NCI-H2171 treated with DMSO at 0.1 percent for 48 hours (cell line): Measurements from ENCODE around the gene GMFB.
A peak's percentile ranks its signal among the peaks of the same experiment; 100 is the strongest.
"Not testable (repeated sequence)": the region's sequence is repeated elsewhere in the genome, so short reads cannot be mapped to it uniquely, and the experiment has no call there.

Source experiments
- DNase-seq: peaks from one replicate; lab custom pipeline; 2025; lab: John Stamatoyannopoulos, UW

The GMFB gene

DNA sequence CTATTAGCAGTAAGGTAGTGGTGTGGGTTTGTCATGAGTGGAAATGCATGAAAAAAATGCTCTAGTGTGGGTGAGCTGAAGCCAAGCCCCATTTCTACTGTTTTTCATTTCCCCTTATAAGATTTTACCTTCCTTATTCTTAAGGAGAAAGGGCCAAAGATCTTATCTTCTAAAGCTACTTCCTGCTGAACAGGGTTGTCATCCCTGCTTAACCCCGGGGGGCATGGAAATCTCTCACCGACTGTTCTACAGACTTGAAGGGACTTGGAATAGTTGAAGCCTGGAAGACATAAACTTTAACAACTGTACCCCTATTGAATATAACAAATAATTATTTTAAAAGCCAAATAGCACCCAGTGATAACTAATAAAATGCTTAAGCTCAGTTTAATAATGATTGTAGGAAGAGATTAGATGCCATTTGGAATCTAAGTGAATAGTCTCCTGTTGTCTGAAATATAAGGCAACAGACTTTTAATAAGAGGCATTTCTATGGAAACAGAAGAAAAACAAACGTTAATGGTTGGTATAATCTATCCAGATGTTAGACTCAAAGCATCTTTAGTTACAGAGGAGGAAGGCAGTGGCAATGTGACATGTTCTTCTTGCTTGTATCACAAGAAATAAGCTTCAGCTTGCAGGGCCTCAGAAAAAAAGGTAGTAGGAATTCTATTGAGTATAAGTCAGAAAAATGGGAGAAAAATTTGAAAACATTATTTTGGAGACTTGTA is 1.8 kb upstream of the GMFB start:
- no peak for DNase-seq

DNA sequence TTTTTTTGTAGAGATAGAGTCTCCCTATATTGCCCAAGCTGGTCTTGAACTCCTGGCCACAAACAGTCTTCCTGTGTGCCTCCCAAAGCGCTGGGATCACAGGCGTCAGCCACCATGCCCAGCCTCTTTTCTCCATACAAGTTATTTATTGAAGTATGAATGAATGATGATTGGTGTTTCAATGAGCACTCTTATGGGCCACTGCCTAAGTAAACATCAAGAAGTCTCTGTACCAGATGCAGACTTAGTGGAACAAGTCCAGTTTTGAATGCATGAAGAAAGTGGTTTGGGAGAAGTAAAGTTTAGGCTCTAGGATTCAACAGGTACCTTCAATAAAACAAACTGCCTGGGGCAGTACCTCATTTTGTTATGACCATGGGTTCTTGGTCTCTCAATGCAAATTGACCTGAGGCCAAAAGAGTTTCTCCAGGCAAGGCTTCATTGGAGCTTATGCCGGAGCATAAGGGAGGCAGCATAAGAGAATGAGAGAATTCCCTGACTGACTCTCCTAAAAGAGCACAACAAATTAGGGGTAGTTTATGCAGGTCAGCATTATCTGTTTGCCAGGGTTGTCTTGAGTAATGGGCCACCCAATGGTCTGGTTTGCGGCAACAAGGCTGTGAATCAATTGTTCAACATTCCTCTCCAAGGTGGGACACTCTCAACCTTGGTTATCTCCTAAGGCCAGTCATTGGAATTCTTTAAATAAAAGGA is 1.1 kb upstream of the GMFB start:
- DNase-seq = no peak

DNA sequence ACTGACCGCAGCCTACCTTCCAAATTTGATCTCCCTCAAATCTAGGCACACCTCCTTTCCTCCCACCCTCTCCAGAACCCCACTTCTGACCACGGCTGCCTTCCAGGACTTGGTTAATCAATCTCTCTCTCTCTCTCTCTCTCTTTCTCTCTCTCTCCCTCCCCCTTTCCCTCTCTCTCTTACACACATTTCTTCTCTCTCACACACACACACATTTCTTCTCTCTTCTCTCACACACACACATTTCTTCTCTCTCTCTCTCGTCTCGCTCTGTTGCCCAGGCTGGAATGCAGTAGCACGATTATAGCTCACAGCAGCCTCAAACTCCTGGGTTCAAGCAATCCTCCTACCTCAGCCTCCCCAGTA is 521 bp upstream of the GMFB start:
- DNase-seq = no peak

DNA sequence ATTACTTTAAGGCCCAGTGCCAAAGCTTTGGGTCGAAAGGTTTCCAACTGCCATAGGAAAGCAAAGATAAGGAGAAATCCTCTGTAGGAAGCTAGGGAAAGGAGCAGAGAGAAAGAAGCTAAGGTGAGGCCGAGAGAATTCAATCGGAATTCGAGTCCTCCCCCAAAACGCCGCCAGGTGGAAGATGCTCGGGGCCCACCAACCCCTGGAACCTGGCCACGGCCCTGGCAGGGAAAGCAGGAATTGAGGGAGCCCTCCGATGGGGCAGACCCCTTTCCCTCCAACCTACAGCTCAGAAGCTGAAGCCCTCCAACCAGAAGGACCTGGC is 498 bp downstream of the GMFB start:
- DNase-seq = peak; percentile 58

DNA sequence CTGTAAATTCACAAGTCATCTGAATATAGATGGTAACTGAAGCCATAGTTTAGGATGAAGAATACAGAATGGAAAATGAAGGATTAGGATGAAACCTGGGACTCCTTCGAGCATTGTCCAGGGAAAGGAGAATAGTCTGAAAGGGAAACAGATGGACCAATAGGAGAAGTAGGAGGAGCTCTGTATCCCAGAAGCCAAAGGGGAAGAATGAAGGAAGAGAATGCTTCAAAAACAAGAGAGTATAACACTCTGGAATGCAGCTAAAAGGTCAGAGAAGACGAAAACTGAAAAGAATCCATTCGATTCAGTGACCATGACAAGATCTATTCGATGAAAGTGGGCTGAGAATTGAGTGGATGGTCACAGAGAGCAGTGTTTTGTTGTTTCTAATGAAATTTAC is 1.0 kb downstream of the GMFB start:
- DNase-seq = peak; percentile 17

DNA sequence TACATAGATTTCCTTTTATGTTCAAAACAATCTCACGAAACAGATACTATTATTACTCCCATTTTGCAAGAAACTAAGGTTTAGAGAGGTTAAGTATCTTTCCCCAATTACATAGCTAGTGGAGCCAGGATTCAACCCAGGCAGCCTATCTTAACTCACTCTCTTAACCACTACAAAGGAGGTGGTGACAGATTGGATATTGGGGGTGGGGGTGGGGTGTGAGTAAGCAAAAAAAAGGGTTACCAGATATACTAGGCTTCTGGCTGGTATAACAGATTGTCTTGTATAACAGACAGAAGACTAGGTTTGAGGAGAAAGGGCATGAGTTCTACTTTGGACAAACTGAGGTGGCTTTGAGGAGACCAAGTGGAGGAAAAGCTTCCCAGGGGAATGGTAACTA is 2.1 kb downstream of the GMFB start:
- peak; percentile 24 for DNase-seq

DNA sequence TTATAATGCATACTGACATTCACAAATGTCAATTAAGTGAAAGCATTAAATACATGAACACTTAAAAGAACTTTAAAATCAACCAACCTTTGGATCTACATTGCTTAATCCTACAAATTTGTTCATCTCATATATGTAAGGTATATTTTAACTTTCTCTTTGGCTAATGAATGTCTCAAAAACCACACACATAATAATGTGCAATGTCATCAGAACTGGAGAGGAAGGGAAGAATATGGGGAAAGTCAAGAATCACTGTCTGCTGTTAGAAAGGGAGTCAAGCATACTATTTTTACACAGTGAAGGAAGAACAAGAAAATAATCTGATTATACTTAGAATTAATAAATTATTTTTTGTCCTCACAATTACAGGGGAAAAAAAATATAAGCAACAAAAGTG is 4.9 kb downstream of the GMFB start:
- DNase-seq = no peak

DNA sequence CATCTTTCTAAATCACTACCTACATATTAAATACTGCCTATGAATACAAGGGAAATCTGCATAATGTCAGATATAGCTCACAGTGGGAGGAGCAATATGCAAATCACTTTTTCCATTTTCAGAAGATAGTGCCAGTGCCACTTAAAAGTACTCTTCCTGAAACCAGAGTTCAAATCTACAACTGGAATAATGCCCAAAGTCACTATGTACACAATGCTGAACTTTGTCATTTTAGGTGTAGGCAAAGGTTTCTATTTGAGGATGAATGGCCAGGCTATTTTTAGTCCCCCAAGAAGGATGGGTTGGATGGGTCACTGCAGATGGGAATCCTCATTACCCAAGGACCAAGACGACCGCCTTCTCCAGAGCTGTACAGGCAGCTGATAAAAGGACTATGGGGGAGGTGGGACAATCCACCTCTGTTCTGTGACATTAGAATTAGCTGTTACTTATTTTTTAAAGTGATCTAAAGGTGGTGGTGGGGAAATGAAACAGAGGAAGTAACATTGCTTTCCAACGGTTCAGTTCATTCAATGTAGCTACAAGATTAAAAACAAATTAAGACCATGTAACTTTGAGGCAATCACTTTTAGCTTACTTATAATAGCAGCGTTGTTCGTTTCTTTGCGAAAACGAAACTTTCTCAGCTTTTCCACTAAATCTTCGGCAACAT is 5.6 kb downstream of the GMFB start:
- DNase-seq = no peak

DNA sequence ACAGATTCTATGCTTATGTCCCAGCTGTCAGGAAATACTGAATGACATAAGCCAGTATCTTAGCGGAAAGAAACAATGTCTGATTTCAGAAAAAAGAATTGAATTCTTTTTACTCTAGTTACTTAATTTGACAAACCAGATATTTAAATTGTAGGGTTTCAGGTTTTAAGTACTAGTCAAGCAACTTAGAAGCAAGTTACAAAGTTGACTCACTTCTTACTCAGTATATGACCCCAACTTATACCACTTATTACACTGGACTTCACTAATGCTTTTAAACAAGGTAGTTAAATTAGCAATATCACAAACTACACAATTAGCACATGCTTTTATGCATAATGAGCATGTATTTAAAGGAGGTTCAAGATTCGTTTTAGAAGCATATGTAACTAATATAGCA is 7.1 kb downstream of the GMFB start:
- no peak for DNase-seq

DNA sequence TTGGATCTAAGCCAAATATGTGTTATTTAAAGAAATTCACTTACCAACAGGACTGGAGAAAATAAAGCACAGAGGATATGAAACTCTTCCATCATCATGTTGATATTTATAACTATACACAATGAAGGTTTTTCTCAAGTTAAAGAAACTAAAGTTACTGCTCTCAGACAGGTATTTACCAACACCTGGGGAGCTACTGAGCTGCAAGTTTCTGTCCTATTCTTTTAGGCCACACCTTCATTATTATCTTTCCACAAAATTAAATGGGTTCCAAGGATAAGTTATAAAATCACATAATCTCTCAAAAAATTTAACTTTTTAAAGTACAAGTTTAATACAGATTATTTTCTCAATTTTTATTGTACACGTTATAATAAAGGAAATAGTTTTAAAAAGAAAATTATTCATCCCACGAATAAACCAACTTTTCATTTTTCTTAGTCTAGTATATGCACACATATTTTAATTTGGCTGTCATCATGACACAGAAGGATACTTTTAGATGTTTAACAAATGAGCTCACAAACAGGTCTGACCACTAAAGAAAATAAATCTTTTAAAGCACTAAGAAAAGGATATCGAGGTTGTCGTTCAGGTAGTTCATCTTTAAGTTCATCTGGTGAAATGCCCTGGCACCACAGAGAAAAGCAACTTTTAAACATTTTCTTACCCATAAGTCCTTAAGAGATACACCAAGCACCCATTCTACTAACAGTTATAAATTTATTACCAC is 7.8 kb downstream of the GMFB start:
- DNase-seq = no peak

DNA sequence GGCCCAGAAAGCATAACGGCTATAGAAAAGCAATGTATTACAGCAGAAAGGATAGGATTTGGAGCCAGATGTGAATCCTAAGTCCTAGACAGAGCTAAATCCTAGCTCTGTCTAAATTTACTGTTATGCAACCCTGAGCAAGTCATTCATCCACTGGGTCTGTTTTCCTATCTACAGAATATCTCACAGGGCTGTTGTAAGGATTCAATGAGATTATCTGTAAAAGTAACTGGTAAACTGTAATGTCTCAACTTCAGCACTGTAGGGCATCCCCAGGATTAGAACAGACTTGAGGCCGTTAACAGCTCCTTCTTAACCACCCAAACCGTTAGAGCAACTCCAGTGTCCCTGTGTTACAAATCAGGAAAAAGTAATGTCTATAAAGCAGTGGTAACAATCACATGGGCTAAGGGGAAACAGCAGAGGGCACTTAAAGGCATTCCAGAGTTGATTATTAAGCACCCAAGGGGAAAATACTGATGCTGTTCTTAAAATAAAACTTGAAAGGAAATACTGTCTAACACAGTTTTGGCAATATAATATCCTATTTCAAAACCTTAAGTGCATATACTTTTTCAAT is 10.1 kb downstream of the GMFB start:
- no peak for DNase-seq

DNA sequence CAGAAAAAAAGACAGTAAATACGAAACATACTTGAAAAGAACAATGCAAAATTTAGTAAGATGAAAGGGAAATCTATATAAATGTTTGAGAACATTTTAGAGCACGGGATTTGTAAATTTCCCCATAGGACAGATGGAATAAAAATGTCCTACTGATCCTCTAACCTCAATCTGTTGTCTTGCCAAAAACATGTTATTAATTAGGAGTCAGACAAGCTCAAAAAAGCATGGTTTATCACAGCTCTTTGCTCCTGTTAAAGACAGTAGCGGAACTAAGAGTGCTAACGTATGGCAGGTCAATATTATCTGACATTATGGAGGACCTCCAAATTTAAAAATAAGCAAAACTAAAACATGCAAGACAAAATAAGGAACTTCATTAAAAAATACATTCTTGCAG is 12.9 kb downstream of the GMFB start:
- DNase-seq = no peak

DNA sequence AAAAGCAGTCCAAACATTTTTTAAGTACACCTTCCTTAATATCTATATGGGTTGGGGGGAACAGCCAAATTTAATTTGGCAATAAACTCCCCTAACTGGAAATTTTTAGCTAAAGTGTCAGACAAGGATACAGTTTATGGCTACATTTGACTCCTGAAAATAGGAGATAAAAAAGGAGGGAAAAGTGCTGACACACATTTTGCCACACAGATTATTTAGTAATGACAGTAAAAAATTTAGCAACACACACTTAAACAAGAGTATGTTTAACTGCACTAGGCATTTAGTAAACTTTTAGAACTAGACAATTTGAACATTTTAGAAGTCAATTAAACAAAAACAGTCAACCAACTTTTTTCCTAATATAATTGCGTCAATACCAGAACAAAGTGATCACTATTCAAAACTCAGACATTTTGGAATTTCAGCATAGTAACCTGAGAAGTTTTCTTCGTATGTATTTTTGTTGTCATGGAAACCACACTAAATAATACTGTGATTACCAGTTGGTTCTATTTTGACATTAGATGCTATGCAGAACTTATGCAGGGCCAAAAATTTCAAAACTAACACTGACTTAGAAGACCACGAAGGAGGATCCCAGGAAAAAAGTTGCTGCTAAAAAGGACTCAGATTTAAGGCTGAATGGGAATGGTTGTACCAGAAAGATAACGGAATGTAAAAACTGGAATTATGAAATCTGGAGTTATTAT is 13.4 kb downstream of the GMFB start:
- DNase-seq = no peak

DNA sequence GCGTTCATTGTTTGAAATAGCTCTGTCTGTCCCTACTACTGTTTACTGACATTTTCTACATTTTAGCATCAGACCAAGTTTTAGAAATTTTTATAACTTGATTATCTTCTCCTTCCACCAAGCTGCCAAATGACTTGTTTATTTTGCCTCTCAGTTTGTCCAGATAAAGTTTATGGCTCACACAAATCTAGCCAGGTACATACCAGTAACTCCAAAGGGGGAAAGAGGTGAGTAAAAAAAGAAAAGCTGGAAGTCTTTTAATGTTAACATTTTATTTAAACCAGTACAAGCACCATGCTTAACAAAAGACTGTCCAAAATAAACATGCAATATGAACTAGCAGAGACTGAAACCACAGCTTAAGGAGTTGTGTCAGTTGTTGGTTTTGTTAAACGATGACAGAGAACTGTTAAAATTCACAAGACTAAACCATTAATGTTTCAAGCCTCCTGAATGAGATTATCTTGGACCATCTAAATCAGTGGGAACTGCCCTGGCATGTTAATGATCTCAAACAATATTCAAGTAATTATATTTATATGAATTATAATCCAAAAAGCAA is 14.5 kb downstream of the GMFB start:
- DNase-seq = no peak

DNA sequence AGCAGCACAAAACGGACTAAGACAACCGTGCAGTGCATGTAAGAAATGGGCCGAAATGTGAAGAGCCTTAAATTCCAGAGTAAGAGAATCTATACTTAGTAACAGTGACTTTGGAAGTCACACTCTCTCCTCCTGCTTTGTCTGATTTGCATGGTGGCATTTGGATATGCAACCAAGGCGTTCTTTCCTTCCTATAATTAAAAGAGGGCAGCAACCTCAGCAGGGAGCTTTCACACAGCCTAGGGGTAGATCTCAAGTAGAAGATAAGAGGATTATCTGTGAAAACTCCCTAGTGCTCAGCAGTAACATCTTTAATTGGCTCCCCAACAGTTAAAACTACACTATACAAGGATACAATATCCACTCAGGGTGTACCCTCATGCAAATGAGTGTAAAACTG is 16.5 kb downstream of the GMFB start:
- no peak for DNase-seq

DNA sequence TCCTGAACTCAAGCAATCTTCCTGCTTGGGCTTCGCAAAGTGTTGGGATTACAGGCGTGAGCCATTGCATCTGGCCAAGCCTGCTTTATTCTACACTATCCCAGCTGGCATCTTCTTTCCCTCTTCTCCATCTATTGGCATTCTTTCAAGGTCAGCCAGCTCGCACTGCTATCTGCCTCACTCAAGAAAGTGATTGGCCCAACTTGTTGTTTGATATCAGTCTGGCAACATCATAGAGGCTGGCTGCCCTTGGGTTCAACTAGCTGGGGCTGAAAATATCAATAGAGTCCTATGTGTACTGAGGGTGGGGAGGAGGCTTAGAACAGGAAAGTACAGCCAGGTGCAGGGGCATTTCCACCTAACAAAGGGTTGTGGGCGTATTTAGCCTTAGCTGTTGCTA is 17.1 kb downstream of the GMFB start:
- DNase-seq = no peak

DNA sequence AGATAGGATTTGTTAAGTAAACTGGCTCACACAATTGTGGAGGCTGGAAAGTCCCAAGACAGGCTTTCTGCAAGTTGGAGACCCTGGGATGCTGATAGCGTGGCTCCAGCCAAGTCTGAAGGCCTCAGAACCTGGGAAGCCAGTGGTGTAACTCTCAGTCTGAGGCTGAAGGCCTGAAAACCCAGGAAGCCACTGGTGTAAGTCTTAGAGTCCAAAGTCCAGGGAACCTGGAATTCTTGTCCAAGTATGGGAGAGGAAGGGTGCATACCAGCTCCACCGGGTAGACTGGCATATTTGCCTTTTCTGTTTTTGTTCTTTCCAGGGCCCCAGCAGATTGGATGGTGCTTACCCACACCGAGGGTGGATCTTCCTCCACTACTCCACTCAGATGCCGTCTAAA is 18.1 kb downstream of the GMFB start:
- DNase-seq = no peak

DNA sequence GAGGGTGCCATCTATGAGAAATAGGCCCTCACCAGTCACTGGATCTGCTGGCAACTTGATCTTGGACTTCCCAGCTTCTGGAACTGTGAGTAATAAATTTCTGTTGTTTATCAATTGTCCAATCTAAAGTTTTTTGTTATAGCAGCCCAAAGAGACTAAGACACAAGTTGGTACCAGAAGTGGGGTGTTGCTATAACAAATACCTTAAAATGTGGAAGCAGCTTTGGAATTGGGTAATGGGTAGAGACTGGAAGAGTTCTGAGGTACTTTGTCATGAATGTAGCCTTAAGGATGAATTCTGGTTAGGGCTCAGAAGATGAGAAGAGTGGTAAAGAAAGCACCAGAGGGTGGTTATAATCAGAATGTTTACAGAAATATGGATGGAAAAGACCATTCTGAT is 21.5 kb downstream of the GMFB start:
- no peak for DNase-seq

DNA sequence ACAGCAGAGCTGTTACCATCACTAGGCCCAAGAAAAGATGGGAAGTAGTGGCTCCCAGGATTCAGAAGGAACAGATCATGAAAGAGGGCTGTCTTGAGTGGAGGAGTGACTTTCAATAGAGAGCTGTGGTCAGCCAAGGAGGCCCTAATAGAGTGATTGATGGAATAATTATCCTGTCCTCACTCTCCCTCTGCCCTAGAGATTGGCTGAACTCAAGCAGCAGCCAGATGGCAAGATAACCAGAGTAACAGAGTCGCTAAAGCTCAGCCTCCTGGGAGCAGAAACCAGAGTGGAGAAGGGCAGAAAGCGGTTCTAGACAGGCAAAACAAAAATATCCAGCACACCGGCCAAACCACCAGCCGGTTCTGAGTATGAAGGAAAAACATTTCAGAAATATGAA is 23.1 kb downstream of the GMFB start:
- peak; percentile 70 for DNase-seq

DNA sequence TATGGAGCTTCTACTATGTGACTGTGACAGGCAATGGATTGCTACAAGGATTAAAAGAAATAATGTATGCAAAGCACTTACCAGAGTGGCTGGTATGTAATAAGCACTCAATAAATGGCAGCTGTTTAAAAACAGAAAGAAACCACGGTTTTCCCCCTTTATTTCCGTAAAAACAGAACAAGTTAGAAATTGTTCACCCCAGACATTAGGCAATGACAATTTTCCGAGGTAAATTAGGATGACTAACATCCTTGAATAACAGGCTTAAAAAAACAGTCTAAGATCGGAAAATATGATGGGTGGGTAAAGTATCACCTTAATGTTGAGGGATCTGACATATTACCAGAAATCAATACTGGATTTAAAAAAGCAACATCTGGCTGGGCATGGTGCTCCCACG is 26.7 kb downstream of the GMFB start:
- no peak for DNase-seq

DNA sequence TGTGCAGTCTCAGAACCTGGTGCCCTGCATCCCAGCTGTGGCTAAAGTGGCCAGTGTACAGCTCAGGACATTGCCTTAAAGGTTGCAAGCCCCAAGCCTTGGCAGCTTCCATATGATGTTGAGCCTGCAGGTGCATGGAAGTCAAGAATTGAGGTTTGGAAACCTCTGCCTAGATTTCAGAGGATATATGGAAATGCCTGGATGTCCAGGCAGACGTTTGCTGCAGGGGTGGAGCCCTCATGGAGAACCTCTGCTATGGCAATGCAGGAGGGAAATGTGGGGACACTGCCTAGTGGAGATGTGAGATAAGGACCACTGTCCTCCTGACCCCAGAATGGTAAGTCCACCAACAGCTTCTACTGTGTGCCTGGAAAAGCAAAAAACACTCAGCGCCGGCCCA is 29.7 kb downstream of the GMFB start:
- no peak for DNase-seq

DNA sequence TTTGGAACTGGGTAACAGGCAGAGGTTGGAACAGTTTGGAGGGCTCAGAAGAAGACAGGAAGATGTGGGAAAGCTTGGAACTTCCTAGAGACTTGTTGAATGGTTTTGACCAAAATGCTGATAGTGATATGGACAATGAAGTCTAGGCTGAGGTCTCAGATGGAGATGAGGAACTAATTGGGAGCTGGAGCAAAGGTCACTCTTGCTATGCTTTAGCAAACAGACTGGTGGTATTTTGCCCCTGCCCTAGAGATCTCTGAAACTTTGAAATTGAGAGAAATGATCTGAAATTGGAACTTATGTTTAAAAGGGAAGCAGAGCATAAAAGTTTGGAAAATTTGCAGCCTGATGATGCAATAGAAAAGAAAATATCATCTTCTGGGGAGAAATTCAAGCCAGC is 30.2 kb downstream of the GMFB start:
- not testable (repeated sequence) for DNase-seq
